GM18505 (cell line): ENCODE results near the gene DIDO1.
"Not testable (repeated sequence)": the region's sequence is repeated elsewhere in the genome, so short reads cannot be mapped to it uniquely, and the experiment has no call there.

Source experiments
- ATAC-seq: cut with Tn5 transposase; IDR thresholded peaks from one replicate; pipeline ENCODE4 v1.9.1; 2021; ENCODE audit not compliant: unreplicated experiment
- POLR2A ChIP-seq: IDR thresholded peaks from 4 replicates; pipeline ENCODE4 v1.6.1; 2011; ENCODE audit warnings: borderline replicate concordance; ENCODE audit not compliant: insufficient read depth, insufficient read length; ENCODE audit errors: extremely low read depth

Gene DIDO1

GRCh38 chr20:62924442-62925075 lies 1.7 kb downstream of the DIDO1 start:
- no peak for TF ChIP-seq POLR2A
- no peak for ATAC-seq

GRCh38 chr20:62923669-62924441 lies 2.5 kb downstream of the DIDO1 start:
- no peak for ATAC-seq
- no peak for TF ChIP-seq POLR2A

GRCh38 chr20:62923059-62923668 lies 3.1 kb downstream of the DIDO1 start:
- ATAC-seq, result not testable (repeated sequence)

GRCh38 chr20:62922451-62922921 lies 3.8 kb downstream of the DIDO1 start:
- no peak for ATAC-seq
- TF ChIP-seq POLR2A, result no peak

- TF ChIP-seq POLR2A, result no peak
- no peak for ATAC-seq
Observed at GRCh38 chr20:62921119-62921687, 5.1 kb downstream of the DIDO1 start.

- no peak for ATAC-seq
- no peak for TF ChIP-seq POLR2A
Observed at GRCh38 chr20:62920039-62920645, 6.2 kb downstream of the DIDO1 start.

GRCh38 chr20:62918831-62919230 lies 7.5 kb downstream of the DIDO1 start:
- ATAC-seq, result no peak
- TF ChIP-seq POLR2A, result no peak

GRCh38 chr20:62918147-62918546 lies 8.2 kb downstream of the DIDO1 start:
- no peak for TF ChIP-seq POLR2A
- ATAC-seq, result no peak

GRCh38 chr20:62917720-62918119 lies 8.6 kb downstream of the DIDO1 start:
- no peak for TF ChIP-seq POLR2A
- ATAC-seq, result no peak

- TF ChIP-seq POLR2A, result no peak
- no peak for ATAC-seq
Observed at GRCh38 chr20:62916703-62917476, 9.4 kb downstream of the DIDO1 start.

- ATAC-seq, result no peak
- no peak for TF ChIP-seq POLR2A
Observed at GRCh38 chr20:62914970-62915457, 11.3 kb downstream of the DIDO1 start.

GRCh38 chr20:62914436-62914835 lies 11.9 kb downstream of the DIDO1 start:
- no peak for TF ChIP-seq POLR2A
- ATAC-seq, result no peak
